Stomach (tissue), 9 donors: ENCODE results near the gene NUDT8. TPM values are rescaled to one million over a fixed set of nuclear protein-coding genes. Genes with fewer than 3 reads are reported as not detected.

ENCODE experiments used
- DNase-seq, 2 donors: peaks; one replicate each; pipeline versions ENCODE4 v3.0.0 to v3.0.0-alpha.2; 2013 to 2019
- H3K27ac ChIP-seq, 5 donors: fragments of 200-600 bp in 4 of 5; sonication (generic) in 4 of 5; one replicate each; pipeline ENCODE4 v1.5.1; 2013 to 2019; ENCODE audit warnings: mild to moderate bottlenecking in 1 of 5, moderate library complexity in 1 of 5
- H3K27me3 ChIP-seq, 3 donors: fragments of 200-600 bp; sonication (generic); one replicate each; pipeline ENCODE4 v1.5.1; 2017 to 2019; ENCODE audit warnings: mixed run types in 1 of 3
- H3K36me3 ChIP-seq, 4 donors: fragments of 200-600 bp; sonication (generic); 1 replicate in 3 of 4; 2 replicates in 1 of 4; pipeline ENCODE4 v1.5.1; 2016 to 2019
- H3K4me1 ChIP-seq, 4 donors: fragments of 200-600 bp; sonication (generic); one replicate each; pipeline ENCODE4 v1.5.1; 2016 to 2019
- H3K4me3 ChIP-seq, 4 donors: fragments of 200-600 bp; sonication (generic) in 3 of 4; one replicate each; pipeline ENCODE4 v1.5.1; 2016 to 2019; ENCODE audit warnings: mild to moderate bottlenecking in 1 of 4
- H3K9me3 ChIP-seq, 4 donors: fragments of 200-600 bp; sonication (generic); one replicate each; pipeline ENCODE4 v1.5.1; 2016 to 2019
- EP300 ChIP-seq: sonication (generic); formaldehyde crosslinking; IDR thresholded peaks from one replicate; pipeline ENCODE4 v1.6.1; 2017; ENCODE audit warnings: antibody characterized with exemption
- POLR2A ChIP-seq, 4 donors: fragments of 450-650 bp; IDR thresholded peaks; one replicate each; pipeline ENCODE4 v1.6.1; 2016; ENCODE audit warnings: antibody characterized with exemption in 4 of 4, control low read depth in 2 of 4, mild to moderate bottlenecking in 1 of 4, moderate library complexity in 1 of 4
- POLR2AphosphoS5 ChIP-seq, 3 donors: sonication (generic); formaldehyde crosslinking; IDR thresholded peaks; one replicate each; pipeline ENCODE4 v1.6.1; 2016; ENCODE audit warnings: antibody characterized with exemption in 3 of 3
- WGBS, 5 donors: extraction: QIAGEN DNeasy Blood & Tissue Kit in 3 of 5; methylation state at CpG; one replicate each; pipeline versions ENCODE4 v1.1.5 to v1.1.7; 2013 to 2018; 5-methylcytosine and 5-hydroxymethylcytosine counted together
- intact Hi-C: fragments of 100-400 bp; cut with DNase I; formaldehyde crosslinking; loops from one replicate; pipeline ENCODE4 v1.15.1; 2023; ENCODE audit warnings: low total_unique reads
- polyA plus RNA-seq, 3 donors: library from polyadenylated mRNA; stranded (reverse); fragments of 200-250 nt; gene quantifications; one replicate each; pipeline ENCODE4 v1.2.3, GENCODE V29; 2013
- total RNA-seq, 5 donors: library from RNA; depleted of rRNA; stranded (reverse); fragments of >200 nt; gene quantifications; one replicate each; pipeline versions ENCODE4 v1.1.0 to v1.2.3, GENCODE V29; 2014 to 2016
- TF ChIP-seq, protein P1 (sequence below), 7 experiments: fragments of 450-650 bp in 4 of 7; fragments of 200-600 bp in 3 of 7; sonication (generic) in 3 of 7; IDR thresholded peaks; one replicate each; pipeline ENCODE4 v1.5.1; 2016 to 2019; ENCODE audit warnings: antibody characterized with exemption in 7 of 7, control low read depth in 2 of 7, mild to moderate bottlenecking in 1 of 7
- donor health status: healthy with polysubstance abuse.
- donor health status: Bipolar disorder and iron deficiency.
- donor health status: healthy.

Gene NUDT8
- total and polyA plus RNA-seq, 8 donors: 4.6 to 333 (median 17.3) TPM; not detected in 2

GRCh38 chr11:67648140-67648795 lies 18.5 kb upstream of the NUDT8 start:
- no peak overlapping the region for H3K4me3 ChIP-seq
- peaks cover 0 to 59% (median 0%) of the 10 kb centered on the region in 3 donors for H3K27me3 ChIP-seq
- WGBS, 5 donors: 45 to 60% (median 57%) methylated on average over 5 to 12 of the region's 12 CpGs
- no peaks in the 10 kb centered on the region for H3K9me3 ChIP-seq
- H3K4me1 ChIP-seq: peaks cover 4 to 39% (median 14%) of the 10 kb centered on the region in 4 donors
- H3K27ac ChIP-seq: no peak overlapping the region
- H3K36me3 ChIP-seq: no peaks in the 10 kb centered on the region
- intact Hi-C loops: no loop called here
- TF ChIP-seq, protein P1, sequence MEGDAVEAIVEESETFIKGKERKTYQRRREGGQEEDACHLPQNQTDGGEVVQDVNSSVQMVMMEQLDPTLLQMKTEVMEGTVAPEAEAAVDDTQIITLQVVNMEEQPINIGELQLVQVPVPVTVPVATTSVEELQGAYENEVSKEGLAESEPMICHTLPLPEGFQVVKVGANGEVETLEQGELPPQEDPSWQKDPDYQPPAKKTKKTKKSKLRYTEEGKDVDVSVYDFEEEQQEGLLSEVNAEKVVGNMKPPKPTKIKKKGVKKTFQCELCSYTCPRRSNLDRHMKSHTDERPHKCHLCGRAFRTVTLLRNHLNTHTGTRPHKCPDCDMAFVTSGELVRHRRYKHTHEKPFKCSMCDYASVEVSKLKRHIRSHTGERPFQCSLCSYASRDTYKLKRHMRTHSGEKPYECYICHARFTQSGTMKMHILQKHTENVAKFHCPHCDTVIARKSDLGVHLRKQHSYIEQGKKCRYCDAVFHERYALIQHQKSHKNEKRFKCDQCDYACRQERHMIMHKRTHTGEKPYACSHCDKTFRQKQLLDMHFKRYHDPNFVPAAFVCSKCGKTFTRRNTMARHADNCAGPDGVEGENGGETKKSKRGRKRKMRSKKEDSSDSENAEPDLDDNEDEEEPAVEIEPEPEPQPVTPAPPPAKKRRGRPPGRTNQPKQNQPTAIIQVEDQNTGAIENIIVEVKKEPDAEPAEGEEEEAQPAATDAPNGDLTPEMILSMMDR (IDR thresholded peaks at IDR 0.05): peak in 4 of 7 experiments; percentile 17 to 42 (median 39)
- no peak for TF ChIP-seq POLR2AphosphoS5 (IDR thresholded peaks at IDR 0.05)
- DNase-seq: peak; percentile 63 to 75

- no peaks in the 10 kb centered on the region for H3K36me3 ChIP-seq
- H3K27me3 ChIP-seq: peaks cover 0 to 59% (median 0%) of the 10 kb centered on the region in 3 donors
- H3K27ac ChIP-seq: no peak overlapping the region
- TF ChIP-seq POLR2AphosphoS5 (IDR thresholded peaks at IDR 0.05) (no peak), POLR2A (IDR thresholded peaks at IDR 0.05) (no peak), EP300 (no peak)
- TF ChIP-seq, protein P1 (IDR thresholded peaks at IDR 0.05): no peak
- H3K9me3 ChIP-seq: no peaks in the 10 kb centered on the region
- H3K4me3 ChIP-seq: no peak overlapping the region
- DNase-seq: peak in 1 of 2 donors; percentile 15
- H3K4me1 ChIP-seq: peaks cover 4 to 33% (median 14%) of the 10 kb centered on the region in 4 donors
- intact Hi-C loops: no loop called here
- 71 to 86% (median 81%) methylated on average over 9 to 15 of the region's 15 CpGs for WGBS, 5 donors
Measured at GRCh38 chr11:67647471-67647870, 17.7 kb upstream of the NUDT8 start.

DNA sequence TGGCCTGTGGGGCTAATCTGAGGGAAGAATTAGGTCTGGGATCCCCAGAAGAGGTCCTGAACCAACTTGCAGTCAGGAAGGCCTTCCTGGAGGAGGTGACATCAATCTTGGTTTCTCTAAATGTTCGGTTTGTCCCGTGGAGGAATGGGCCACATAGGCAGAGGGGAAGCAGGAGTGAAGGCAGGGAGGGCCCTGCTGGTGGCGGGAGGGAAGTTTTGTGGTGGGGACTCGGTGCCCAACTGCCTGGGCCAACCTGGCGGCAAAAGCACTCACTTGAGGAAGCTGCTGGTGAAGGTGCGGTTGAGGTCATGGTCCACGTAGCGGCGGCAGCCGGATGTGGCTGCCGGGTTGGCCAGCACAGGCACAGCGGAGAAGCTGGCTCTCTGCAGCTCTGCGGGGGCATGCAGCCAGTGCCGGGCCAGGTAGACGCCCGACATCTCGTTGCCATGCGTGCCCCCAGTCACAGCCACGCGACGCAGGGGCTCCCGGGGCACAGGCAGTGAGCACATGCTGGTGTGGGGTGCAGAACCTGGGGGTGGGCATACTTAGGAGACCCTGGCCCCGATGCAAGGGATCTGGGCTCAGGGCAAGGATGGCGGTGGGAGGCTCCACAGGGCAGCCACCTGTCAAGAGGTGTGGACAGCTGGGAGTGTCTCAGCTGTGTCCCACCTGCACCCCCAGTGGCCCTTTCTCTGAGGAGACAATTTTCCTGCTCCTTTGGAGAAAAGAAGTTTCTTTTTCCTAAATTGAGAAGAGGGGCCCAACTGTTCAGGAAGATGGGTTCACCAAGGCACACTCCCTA lies 17.0 kb upstream of the NUDT8 start:
- intact Hi-C loops: no loop called here
- Histone ChIP-seq H3K27me3 (peaks cover 0 to 56% (median 0%) of the 10 kb centered on the region in 3 donors), H3K4me3 (no peak overlapping the region), H3K4me1 (peaks cover 4 to 26% (median 14%) of the 10 kb centered on the region in 4 donors), H3K36me3 (no peaks in the 10 kb centered on the region), H3K27ac (no peak overlapping the region), H3K9me3 (no peaks in the 10 kb centered on the region)
- peak in 1 of 2 donors; percentile 28 for DNase-seq
- no peak for TF ChIP-seq POLR2A (IDR thresholded peaks at IDR 0.05)
- TF ChIP-seq, protein P1 (IDR thresholded peaks at IDR 0.05): no peak
- no peak for TF ChIP-seq POLR2AphosphoS5 (IDR thresholded peaks at IDR 0.05)
- TF ChIP-seq EP300: no peak
- WGBS, 5 donors: 67 to 79% (median 78%) methylated on average over 20 to 24 of the region's 24 CpGs

- intact Hi-C loops: no loop called here
- Histone ChIP-seq H3K27me3 (peaks cover 0 to 62% (median 0%) of the 10 kb centered on the region in 3 donors), H3K4me1 (peaks cover 4 to 19% (median 14%) of the 10 kb centered on the region in 4 donors), H3K36me3 (no peaks in the 10 kb centered on the region), H3K27ac (no peak overlapping the region), H3K4me3 (no peak overlapping the region), H3K9me3 (no peaks in the 10 kb centered on the region)
- TF ChIP-seq POLR2AphosphoS5 (IDR thresholded peaks at IDR 0.05): no peak
- no peak for TF ChIP-seq POLR2A (IDR thresholded peaks at IDR 0.05)
- TF ChIP-seq, protein P1 (IDR thresholded peaks at IDR 0.05): no peak
- TF ChIP-seq EP300: no peak
- 84 to 88% (median 87%) methylated on average over 20 to 24 of the region's 24 CpGs for WGBS, 5 donors
- peak in 1 of 2 donors; percentile 20 for DNase-seq
Measured at GRCh38 chr11:67645521-67646461, 16.1 kb upstream of the NUDT8 start.
